GM23338 (cell line): ENCODE results near the gene ERCC6. TPM values are rescaled to one million over a fixed set of nuclear protein-coding genes. Genes with fewer than 3 reads are reported as not detected.

ENCODE experiments used
- ATAC-seq: fragments of 200-7000 bp; cut with Tn5 transposase; 3 replicates; pipeline ENCODE4 v1.9.1; 2020
- DNase-seq: peaks from one replicate; pipeline ENCODE4 v3.0.0-alpha.2; 2015; ENCODE audit warnings: low spot score
- H2AFZ ChIP-seq: fragments of 200-600 bp; sonication (generic); 2 replicates; pipeline ENCODE4 v1.8.0; 2016; ENCODE audit warnings: antibody characterized with exemption, mild to moderate bottlenecking, moderate library complexity
- H3F3A ChIP-seq: fragments of 200-600 bp; sonication (generic); replicated peaks from 2 replicates; pipeline ENCODE4 v1.8.0; 2017; ENCODE audit warnings: antibody characterized with exemption, mixed run types, low read depth
- H3K27ac ChIP-seq: fragments of 200-600 bp; sonication (generic); 2 replicates; pipeline ENCODE4 v1.6.1; 2016; ENCODE audit warnings: low read depth
- H3K27me3 ChIP-seq: fragments of 200-600 bp; sonication (generic); 2 replicates; pipeline ENCODE4 v1.8.0; 2016; ENCODE audit warnings: mild to moderate bottlenecking, mixed run types, moderate library complexity; ENCODE audit not compliant: insufficient read depth
- H3K36me3 ChIP-seq: fragments of 200-600 bp; sonication (generic); 2 replicates; pipeline ENCODE4 v1.8.0; 2016; ENCODE audit warnings: mild to moderate bottlenecking; ENCODE audit not compliant: insufficient read depth
- H3K4me1 ChIP-seq: fragments of 200-600 bp; sonication (generic); 2 replicates; pipeline ENCODE4 v1.8.0; 2016; ENCODE audit warnings: mild to moderate bottlenecking, moderate library complexity; ENCODE audit not compliant: insufficient read depth
- H3K4me2 ChIP-seq: fragments of 200-600 bp; sonication (generic); 2 replicates; pipeline ENCODE4 v1.7.1; 2017; ENCODE audit warnings: mixed run types
- H3K4me3 ChIP-seq: fragments of 200-600 bp; sonication (generic); 2 replicates; pipeline ENCODE4 v1.6.1; 2016; ENCODE audit warnings: mixed run types
- H3K79me2 ChIP-seq: fragments of 200-600 bp; sonication (generic); replicated peaks from 2 replicates; pipeline ENCODE4 v1.8.0; 2017; ENCODE audit warnings: mild to moderate bottlenecking; ENCODE audit not compliant: insufficient read depth
- H3K9me2 ChIP-seq: fragments of 200-600 bp; sonication (generic); 2 replicates; pipeline ENCODE4 v1.8.0; 2017; ENCODE audit not compliant: insufficient read depth
- H4K20me1 ChIP-seq: fragments of 200-600 bp; sonication (generic); replicated peaks from 2 replicates; pipeline ENCODE4 v1.8.0; 2017; ENCODE audit warnings: mild to moderate bottlenecking; ENCODE audit not compliant: insufficient read depth
- H3K27ac Mint-ChIP-seq: 2 replicates; pipeline ENCODE4 v1.8.0; 2020; ENCODE audit warnings: inconsistent platforms, mild to moderate bottlenecking, moderate library complexity, mixed read lengths
- H3K27me3 Mint-ChIP-seq: 3 replicates; pipeline ENCODE4 v1.8.0; 2022; ENCODE audit warnings: low read depth, mild to moderate bottlenecking, moderate library complexity, mixed read lengths, inconsistent platforms; ENCODE audit not compliant: insufficient read depth, poor library complexity
- H3K36me3 Mint-ChIP-seq: 3 replicates; pipeline ENCODE4 v1.8.0; 2021; ENCODE audit warnings: low read depth, mild to moderate bottlenecking, inconsistent platforms, moderate library complexity, mixed read lengths
- H3K4me1 Mint-ChIP-seq: 3 replicates; pipeline ENCODE4 v1.8.0; 2020; ENCODE audit warnings: mild to moderate bottlenecking, inconsistent platforms, mixed read lengths
- H3K4me3 Mint-ChIP-seq: 3 replicates; pipeline ENCODE4 v1.8.0; 2021; ENCODE audit warnings: moderate library complexity, mild to moderate bottlenecking, inconsistent platforms, mixed read lengths
- H3K9me3 Mint-ChIP-seq: 3 replicates; pipeline ENCODE4 v1.8.0; 2020; ENCODE audit warnings: moderate library complexity, mild to moderate bottlenecking, inconsistent platforms, mixed read lengths
- CREB1 ChIP-seq: fragments of 250-450 bp; sonication (Bioruptor Pico); IDR thresholded peaks from 2 replicates; pipeline ENCODE4 v1.5.0; 2020; ENCODE audit warnings: low read depth, mild to moderate bottlenecking, moderate library complexity
- POLR2AphosphoS5 ChIP-seq: IDR thresholded peaks from 2 replicates; pipeline ENCODE4 v1.6.1; 2016; ENCODE audit warnings: antibody characterized with exemption, low read depth
- ZNF114 ChIP-seq: fragments of 250-450 bp; sonication (Bioruptor Pico); IDR thresholded peaks from 2 replicates; pipeline ENCODE4 v1.5.0; 2020; ENCODE audit warnings: mild to moderate bottlenecking, moderate library complexity
- ZNF331 ChIP-seq: fragments of 250-450 bp; sonication (Bioruptor Pico); IDR thresholded peaks from 2 replicates; pipeline ENCODE4 v1.5.0; 2020; ENCODE audit warnings: low read depth, mild to moderate bottlenecking, moderate library complexity
- ZNF462 ChIP-seq: fragments of 250-450 bp; sonication (Bioruptor Pico); IDR thresholded peaks from 2 replicates; pipeline ENCODE4 v1.5.0; 2020; ENCODE audit warnings: mild to moderate bottlenecking, moderate library complexity
- polyA plus RNA-seq: library from polyadenylated mRNA; unstranded; fragments of >200 nt; fragmentation: Nextera tagmentation; extraction: Ambion mirVana; gene quantifications from 2 replicates; pipeline ENCODE4 v1.2.1, GENCODE V29; 2016
- total RNA-seq: library from RNA; depleted of rRNA; stranded (reverse); fragments of >200 nt; shearing (Covaris generic); gene quantifications from 2 replicates; pipeline ENCODE4 v1.2.3, GENCODE V29; 2014

Gene ERCC6
- total and polyA plus RNA-seq, 2 experiments from 2014 or later, result 2.5 to 13.8 TPM

GRCh38 chr10:49486009-49486408, 52.9 kb downstream of the ERCC6 start:
- Histone ChIP-seq H3K4me1 (no peaks in the 10 kb centered on the region), H3F3A (no peaks in the 10 kb centered on the region), H3K27ac (no peak overlapping the region), H3K27me3 (no peaks in the 10 kb centered on the region), H2AFZ (no peak overlapping the region), H4K20me1 (no peaks in the 10 kb centered on the region), H3K9me2 (no peaks in the 10 kb centered on the region), H3K79me2 (no peaks in the 10 kb centered on the region), H3K4me2 (no peak overlapping the region), H3K36me3 (no peaks in the 10 kb centered on the region), H3K4me3 (no peak overlapping the region)
- DNase-seq (no peak), ATAC-seq (no peak)
- Mint-ChIP-seq H3K4me1 (no peaks in the 10 kb centered on the region), H3K27ac (no peak overlapping the region), H3K9me3 (no peaks in the 10 kb centered on the region), H3K36me3 (no peaks in the 10 kb centered on the region; the same call in 1 of the 3 replicates), H3K27me3 (peaks cover 1% of the 10 kb centered on the region), H3K4me3 (no peak overlapping the region)
- no peak for TF ChIP-seq CREB1 (CRISPR knock-in tag)
- TF ChIP-seq ZNF462 (CRISPR knock-in tag), result no peak
- TF ChIP-seq ZNF331 (CRISPR knock-in tag), result no peak
- TF ChIP-seq POLR2AphosphoS5, result no peak

GRCh38 chr10:49484486-49485235, 54.3 kb downstream of the ERCC6 start:
- no peaks in the 10 kb centered on the region for H3K9me3 Mint-ChIP-seq
- peaks cover 4% of the 10 kb centered on the region for H3K27me3 Mint-ChIP-seq
- H3K4me1 Mint-ChIP-seq, result no peaks in the 10 kb centered on the region
- ATAC-seq (no peak), DNase-seq (no peak)
- no peaks in the 10 kb centered on the region for H3F3A ChIP-seq
- no peaks in the 10 kb centered on the region for H3K27me3 ChIP-seq
- H3K36me3 Mint-ChIP-seq, result no peaks in the 10 kb centered on the region; the same call in 1 of the 3 replicates
- no peak overlapping the region for H3K27ac Mint-ChIP-seq
- TF ChIP-seq POLR2AphosphoS5 (no peak), ZNF114 (CRISPR knock-in tag) (no peak), CREB1 (CRISPR knock-in tag) (no peak)
- no peak overlapping the region for H3K27ac ChIP-seq
- H3K4me1 ChIP-seq, result no peaks in the 10 kb centered on the region
- no peaks in the 10 kb centered on the region for H3K9me2 ChIP-seq
- no peaks in the 10 kb centered on the region for H3K36me3 ChIP-seq
- no peak overlapping the region for H3K4me3 ChIP-seq
- no peak overlapping the region for H2AFZ ChIP-seq
- H4K20me1 ChIP-seq, result no peaks in the 10 kb centered on the region
- H3K4me2 ChIP-seq, result no peak overlapping the region
- H3K79me2 ChIP-seq, result no peaks in the 10 kb centered on the region
- no peak overlapping the region for H3K4me3 Mint-ChIP-seq
